K562 (cell line): ENCODE data around the gene COL8A2. TPM values are rescaled to one million over a fixed set of nuclear protein-coding genes. Genes with fewer than 3 reads are reported as not detected.

Experiments
- CCAR2 ChIP-seq: fragments of 200-400 bp; formaldehyde crosslinking; IDR thresholded peaks from 2 replicates; pipeline ENCODE4 v1.6.1; 2017; ENCODE audit warnings: mild to moderate bottlenecking, low read depth, low read length
- CEBPG ChIP-seq, 3 experiments: fragments of 200-800 bp in 1 of 3; sonication (Bioruptor generic) in 1 of 3; sonication (generic) in 1 of 3; formaldehyde crosslinking in 1 of 3; IDR thresholded peaks in 2 of 3; conservative IDR thresholded peaks in 1 of 3; 2 replicates each; pipeline versions ENCODE4 v1.6.1 to v1.8.0; 2016 to 2022; ENCODE audit warnings: missing compliant biosample characterization in 2 of 3, missing genetic modification characterization in 2 of 3, mild to moderate bottlenecking in 1 of 3, missing genetic modification reagents in 1 of 3
- COPS2 ChIP-seq: fragments of 450-650 bp; conservative IDR thresholded peaks from 2 replicates; pipeline ENCODE4 v1.6.1; 2016; ENCODE audit warnings: mild to moderate bottlenecking, moderate library complexity
- FOXK2 ChIP-seq, 2 experiments: fragments of 450-650 bp; IDR thresholded peaks in 1 of 2; conservative IDR thresholded peaks in 1 of 2; 2 replicates each; pipeline ENCODE4 v1.6.1; 2016; ENCODE audit warnings: low read depth in 2 of 2, mild to moderate bottlenecking in 1 of 2
- GTF2F1 ChIP-seq: IDR thresholded peaks from 2 replicates; pipeline ENCODE4 v1.6.1; 2011; ENCODE audit warnings: low read depth, low read length, improper control_type of control experiment
- IFI16 ChIP-seq: fragments of 250-450 bp; sonication (Bioruptor Pico); IDR thresholded peaks from 2 replicates; pipeline ENCODE4 v2.1.2; 2022; ENCODE audit warnings: mild to moderate bottlenecking, inconsistent platforms
- JUNB ChIP-seq: fragments of 450-650 bp; formaldehyde crosslinking; conservative IDR thresholded peaks from 2 replicates; pipeline ENCODE4 v1.4.0; 2020; ENCODE audit warnings: mild to moderate bottlenecking
- MCM3 ChIP-seq: fragments of 450-650 bp; IDR thresholded peaks from 2 replicates; pipeline ENCODE4 v1.6.1; 2016
- MEF2A ChIP-seq: IDR thresholded peaks from 2 replicates; pipeline ENCODE4 v1.6.1; 2011; ENCODE audit warnings: low read depth, mild to moderate bottlenecking, low read length, moderate library complexity; ENCODE audit not compliant: control insufficient read depth
- MTA2 ChIP-seq: fragments of 450-650 bp; IDR thresholded peaks from 2 replicates; pipeline ENCODE4 v1.6.1; 2016; ENCODE audit warnings: low read depth
- NFYB ChIP-seq: IDR thresholded peaks from 2 replicates; pipeline ENCODE4 v1.6.1; 2011; ENCODE audit warnings: mild to moderate bottlenecking, moderate library complexity; ENCODE audit not compliant: insufficient read length; ENCODE audit errors: extremely low read depth
- PCBP1 ChIP-seq: fragments of 200-400 bp; formaldehyde crosslinking; IDR thresholded peaks from 2 replicates; pipeline ENCODE4 v1.6.1; 2018; ENCODE audit warnings: mild to moderate bottlenecking, low read depth, low read length; ENCODE audit not compliant: poor library complexity, severe bottlenecking
- PTBP1 ChIP-seq: fragments of 200-400 bp; formaldehyde crosslinking; IDR thresholded peaks from 2 replicates; pipeline ENCODE4 v1.6.1; 2017; ENCODE audit warnings: low read depth, low read length
- RBM22 ChIP-seq: fragments of 200-400 bp; formaldehyde crosslinking; IDR thresholded peaks from 2 replicates; pipeline ENCODE4 v1.6.1; 2018; ENCODE audit warnings: low read length, low read depth; ENCODE audit not compliant: poor library complexity, severe bottlenecking
- SUPT5H ChIP-seq: fragments of 450-650 bp; IDR thresholded peaks from 2 replicates; pipeline ENCODE4 v1.6.1; 2016
- TCF7L2 ChIP-seq: fragments of 150-350 bp; IDR thresholded peaks from 2 replicates; pipeline ENCODE4 v1.6.1; 2016; ENCODE audit warnings: low read depth, mild to moderate bottlenecking, low read length, moderate library complexity
- U2AF2 ChIP-seq: fragments of 200-400 bp; formaldehyde crosslinking; optimal IDR thresholded peaks from 2 replicates; pipeline ENCODE3; 2017; ENCODE audit warnings: low read depth, mild to moderate bottlenecking, low read length
- ZC3H4 ChIP-seq: sonication (generic); formaldehyde crosslinking; IDR thresholded peaks from 2 replicates; pipeline ENCODE4 v1.9.0; 2021; ENCODE audit warnings: missing genetic modification reagents, borderline replicate concordance
- ZKSCAN8 ChIP-seq: fragments of 200-800 bp; sonication (Bioruptor generic); IDR thresholded peaks from 2 replicates; pipeline ENCODE4 v1.6.1; 2016; ENCODE audit warnings: missing genetic modification characterization, missing compliant biosample characterization
- ZNF140 ChIP-seq: fragments of 250-450 bp; sonication (Bioruptor Pico); IDR thresholded peaks from 2 replicates; pipeline ENCODE4 v1.8.0; 2021; ENCODE audit warnings: moderate library complexity, mild to moderate bottlenecking, inconsistent platforms
- ZNF830 ChIP-seq: fragments of 250-450 bp; sonication (Bioruptor Pico); IDR thresholded peaks from 2 replicates; pipeline ENCODE4 v1.5.0; 2021; ENCODE audit warnings: mild to moderate bottlenecking
- polyA plus RNA-seq, 8 experiments: library from polyadenylated mRNA; depleted of rRNA in 4 of 8; stranded (reverse) in 5 of 8; unstranded in 3 of 8; fragments of >200 nt; fragmentation: Nextera tagmentation in 2 of 8; fragmentation: Illumina TruSeq in 1 of 8; extraction: Ambion mirVana in 2 of 8; extraction: Trizol in 1 of 8; gene quantifications; 2 replicates each; pipeline versions ENCODE4 v1.2.1 to v1.2.3, GENCODE V29; 2011 to 2014; ENCODE audit warnings: inconsistent platforms in 1 of 8, missing spikeins in 1 of 8
- total RNA-seq, 7 experiments: library from RNA; depleted of rRNA in 6 of 7; stranded (reverse); fragments of >200 nt in 6 of 7; fragmentation: Illumina TruSeq in 2 of 7; extraction: Trizol in 2 of 7; gene quantifications; 2 replicates each; pipeline versions ENCODE4 v1.2.1 to v1.2.3, GENCODE V29; 2011 to 2021; ENCODE audit warnings: low replicate concordance in 1 of 7
- TF ChIP-seq, protein P1 (sequence below): fragments of 450-650 bp; IDR thresholded peaks from 2 replicates; pipeline ENCODE4 v1.6.1; 2016; ENCODE audit warnings: missing biosample characterization, missing genetic modification characterization

The COL8A2 gene
- total and polyA plus RNA-seq, 9 of the 15 experiments (the other 6 are each of a cell fraction or from before 2014, with no cell fraction given): 0.03 to 0.14 (median 0.04) TPM; not detected in 5

DNA sequence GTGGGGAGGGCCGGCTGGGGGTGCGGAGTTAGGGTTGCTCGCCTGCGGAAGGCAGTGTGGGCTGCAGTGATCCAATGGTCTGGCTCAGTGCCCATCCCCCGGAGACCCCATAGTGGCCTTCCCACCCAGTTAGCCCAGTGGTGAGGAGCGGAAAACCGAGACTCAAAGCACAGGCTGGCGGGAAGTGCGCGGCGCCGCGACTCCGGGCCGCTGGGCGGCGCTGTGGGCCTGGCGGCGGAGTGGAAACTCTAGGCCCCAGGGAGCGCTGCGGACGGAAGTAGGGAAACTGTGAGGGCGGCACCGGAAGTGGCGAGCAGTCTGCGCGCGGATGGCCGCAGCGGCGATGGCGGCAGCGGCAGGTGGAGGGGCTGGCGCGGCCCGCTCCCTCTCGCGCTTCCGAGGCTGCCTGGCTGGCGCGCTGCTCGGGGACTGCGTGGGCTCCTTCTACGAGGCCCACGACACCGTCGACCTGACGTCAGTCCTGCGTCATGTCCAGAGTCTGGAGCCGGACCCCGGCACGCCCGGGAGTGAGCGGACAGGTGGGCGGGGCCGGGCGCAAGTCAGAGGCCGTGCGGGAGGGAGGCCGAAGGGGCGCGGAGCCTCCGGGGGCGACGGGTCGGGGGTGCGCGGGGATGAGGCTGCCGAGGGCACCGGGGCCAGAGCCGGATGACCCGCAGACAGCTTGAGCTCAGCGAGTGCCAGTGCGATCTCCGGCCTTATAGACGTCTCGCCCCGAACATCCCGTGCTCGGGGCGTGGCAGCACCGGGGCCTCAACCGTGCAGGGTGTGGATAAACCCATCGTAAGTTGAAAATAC, 36.2 kb downstream of the COL8A2 start, which contains the start of gene ADPRS (continued):
- TF ChIP-seq ZC3H4 (CRISPR knock-in tag) (no peak), TCF7L2 (no peak), MCM3 (no peak), MTA2 (no peak), PCBP1 (peak; percentile 95), JUNB (CRISPR knock-in tag) (no peak), RBM22 (peak; percentile 88), ZNF140 (no peak), GTF2F1 (0 out of 2 replicates have a peak, but pooled peaks have one; percentile 76), ZKSCAN8 (CRISPR knock-in tag) (no peak), MEF2A (no peak), PTBP1 (0 out of 2 replicates have a peak, but pooled peaks have one; percentile 51), COPS2 (no peak), U2AF2 (no peak), ZNF830 (no peak), SUPT5H (peak; percentile 99), FOXK2 (conservative IDR thresholded peaks at IDR 0.05 in 1 of 2, IDR thresholded peaks at IDR 0.05 in 1 of 2; ENCODE audit: low read depth in 2 of 2) (peak; percentile 51 to 53; a peak in 2 of 4 replicates), IFI16 (CRISPR knock-in tag) (no peak), CCAR2 (no peak), NFYB (no peak), CEBPG (CRISPR knock-in tag; IDR thresholded peaks at IDR 0.05) (no peak; the same call in 1 of the 2 replicates), CEBPG (tag; conservative IDR thresholded peaks at IDR 0.05 in 1 of 2, IDR thresholded peaks at IDR 0.05 in 1 of 2) (no peak)
- TF ChIP-seq, protein P1, sequence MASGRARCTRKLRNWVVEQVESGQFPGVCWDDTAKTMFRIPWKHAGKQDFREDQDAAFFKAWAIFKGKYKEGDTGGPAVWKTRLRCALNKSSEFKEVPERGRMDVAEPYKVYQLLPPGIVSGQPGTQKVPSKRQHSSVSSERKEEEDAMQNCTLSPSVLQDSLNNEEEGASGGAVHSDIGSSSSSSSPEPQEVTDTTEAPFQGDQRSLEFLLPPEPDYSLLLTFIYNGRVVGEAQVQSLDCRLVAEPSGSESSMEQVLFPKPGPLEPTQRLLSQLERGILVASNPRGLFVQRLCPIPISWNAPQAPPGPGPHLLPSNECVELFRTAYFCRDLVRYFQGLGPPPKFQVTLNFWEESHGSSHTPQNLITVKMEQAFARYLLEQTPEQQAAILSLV (tag): no peak
